Left lung (tissue), 10 donors: ENCODE measurements around the gene RFXANK. TPM values are rescaled to one million over a fixed set of nuclear protein-coding genes. Genes with fewer than 3 reads are reported as not detected.
"Not testable (repeated sequence)": the region's sequence is repeated elsewhere in the genome, so short reads cannot be mapped to it uniquely, and the experiment has no call there.

Experiments used
- ATAC-seq: fragments of 200-7000 bp; cut with Tn5 transposase; one replicate; pipeline ENCODE4 v1.9.1; 2020; ENCODE audit warnings: moderate library complexity
- DNase-seq, 4 donors: peaks; one replicate each; pipeline ENCODE4 v3.0.0-alpha.2; 2013 to 2020
- H3K27ac ChIP-seq, 2 donors: fragments of 200-600 bp; sonication (generic) in 1 of 2; one replicate each; pipeline versions ENCODE4 v1.5.0 to v1.8.0; 2020 to 2021
- H3K27me3 ChIP-seq, 2 donors: fragments of 200-600 bp; sonication (generic) in 1 of 2; one replicate each; pipeline versions ENCODE4 v1.5.0 to v1.8.0; 2020 to 2021
- H3K36me3 ChIP-seq, 2 donors: fragments of 200-600 bp; sonication (generic) in 1 of 2; one replicate each; pipeline versions ENCODE4 v1.5.0 to v1.8.0; 2020 to 2021
- H3K4me1 ChIP-seq, 2 donors: fragments of 200-600 bp; one replicate each; pipeline ENCODE4 v1.8.0; 2021
- H3K4me3 ChIP-seq, 2 donors: fragments of 200-600 bp; sonication (generic) in 1 of 2; one replicate each; pipeline versions ENCODE4 v1.5.0 to v1.8.0; 2020 to 2021; ENCODE audit warnings: mild to moderate bottlenecking in 1 of 2
- H3K9me3 ChIP-seq, 2 donors: fragments of 200-600 bp; sonication (generic) in 1 of 2; one replicate each; pipeline versions ENCODE4 v1.5.0 to v1.8.0; 2020 to 2021
- intact Hi-C, 2 donors: fragments of 100-400 bp; cut with DNase I; formaldehyde crosslinking; loops; one replicate each; pipeline versions ENCODE4 v1.11.2 to v1.14.2; 2022
- polyA plus RNA-seq, 6 donors: library from polyadenylated mRNA; unstranded; fragments of 120-200 nt; gene quantifications; one replicate each; pipeline ENCODE4 v1.2.1, GENCODE V29; 2013; ENCODE audit not compliant: insufficient read length in 6 of 6
- total RNA-seq, 2 donors: library from RNA; stranded (reverse); fragmentation: NEBNext Ultra II Directional; extraction: Animal tissue kit (Norgen Biotek cat#: 25700); gene quantifications; one replicate each; pipeline ENCODE4 v1.2.1, GENCODE V29; 2021
- TF ChIP-seq, protein P1 (sequence below), 2 donors: fragments of 200-600 bp; sonication (generic) in 1 of 2; IDR thresholded peaks; one replicate each; pipeline versions ENCODE4 v1.5.0 to v1.8.0; 2021; ENCODE audit warnings: antibody characterized with exemption in 2 of 2
- donor health status: DM: no; HTN: yes; CAD: no.
- donor health status: DM: no; HTN: no; CAD: no.

RFXANK gene
- total and polyA plus RNA-seq, 8 donors, result 61.6 to 82.8 (median 74.5) TPM

DNA sequence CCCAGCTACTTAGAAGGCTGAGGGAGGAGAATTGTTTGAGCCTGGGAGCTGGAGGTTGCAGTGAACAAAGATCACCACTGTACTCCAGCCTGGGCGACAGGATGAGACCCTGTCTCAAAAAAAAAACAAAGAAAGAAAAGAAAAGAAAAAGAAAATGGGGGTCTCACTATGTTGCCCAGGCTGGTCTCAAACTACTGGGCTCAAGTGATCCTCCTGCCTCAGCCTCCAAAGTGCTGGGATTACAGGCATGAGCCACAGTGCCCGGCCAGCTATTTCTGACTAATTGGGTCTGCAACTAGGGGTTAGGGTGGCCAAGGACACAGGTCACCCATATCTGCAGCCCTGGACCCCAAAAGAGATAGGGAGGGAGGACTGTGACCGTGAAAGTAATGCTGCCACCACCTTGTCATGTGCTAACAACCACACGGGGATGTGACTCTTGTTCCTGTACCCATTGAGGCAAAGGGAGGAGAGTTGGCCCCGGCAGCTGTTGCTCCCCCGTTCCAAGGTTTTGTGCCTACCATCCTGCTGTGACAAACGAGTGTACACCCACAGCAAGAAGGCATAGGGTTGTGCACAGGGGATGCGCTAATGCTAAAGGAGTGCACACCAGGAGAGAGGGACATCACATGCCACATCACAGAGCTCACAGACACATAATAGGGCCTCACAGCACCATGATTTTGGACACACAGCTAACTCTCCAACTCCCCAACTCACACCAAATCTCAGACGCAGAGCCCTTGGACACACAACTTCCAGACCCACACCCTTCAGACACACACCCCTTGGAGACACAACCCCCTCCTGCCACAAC lies 22.6 kb upstream of the RFXANK start:
- intact Hi-C loops, result no loop called here
- TF ChIP-seq, protein P1, sequence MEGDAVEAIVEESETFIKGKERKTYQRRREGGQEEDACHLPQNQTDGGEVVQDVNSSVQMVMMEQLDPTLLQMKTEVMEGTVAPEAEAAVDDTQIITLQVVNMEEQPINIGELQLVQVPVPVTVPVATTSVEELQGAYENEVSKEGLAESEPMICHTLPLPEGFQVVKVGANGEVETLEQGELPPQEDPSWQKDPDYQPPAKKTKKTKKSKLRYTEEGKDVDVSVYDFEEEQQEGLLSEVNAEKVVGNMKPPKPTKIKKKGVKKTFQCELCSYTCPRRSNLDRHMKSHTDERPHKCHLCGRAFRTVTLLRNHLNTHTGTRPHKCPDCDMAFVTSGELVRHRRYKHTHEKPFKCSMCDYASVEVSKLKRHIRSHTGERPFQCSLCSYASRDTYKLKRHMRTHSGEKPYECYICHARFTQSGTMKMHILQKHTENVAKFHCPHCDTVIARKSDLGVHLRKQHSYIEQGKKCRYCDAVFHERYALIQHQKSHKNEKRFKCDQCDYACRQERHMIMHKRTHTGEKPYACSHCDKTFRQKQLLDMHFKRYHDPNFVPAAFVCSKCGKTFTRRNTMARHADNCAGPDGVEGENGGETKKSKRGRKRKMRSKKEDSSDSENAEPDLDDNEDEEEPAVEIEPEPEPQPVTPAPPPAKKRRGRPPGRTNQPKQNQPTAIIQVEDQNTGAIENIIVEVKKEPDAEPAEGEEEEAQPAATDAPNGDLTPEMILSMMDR (IDR thresholded peaks at IDR 0.05), result no peak
- H3K27ac ChIP-seq, result no peak overlapping the region
- H3K4me1 ChIP-seq, result peaks cover 3 to 31% of the 10 kb centered on the region in 2 donors
- no peaks in the 10 kb centered on the region for H3K36me3 ChIP-seq
- DNase-seq (no peak), ATAC-seq (no peak)
- no peaks in the 10 kb centered on the region for H3K9me3 ChIP-seq
- no peaks in the 10 kb centered on the region for H3K27me3 ChIP-seq
- H3K4me3 ChIP-seq, result peak overlapping the region in 1 of 2 donors; percentile 6

DNA sequence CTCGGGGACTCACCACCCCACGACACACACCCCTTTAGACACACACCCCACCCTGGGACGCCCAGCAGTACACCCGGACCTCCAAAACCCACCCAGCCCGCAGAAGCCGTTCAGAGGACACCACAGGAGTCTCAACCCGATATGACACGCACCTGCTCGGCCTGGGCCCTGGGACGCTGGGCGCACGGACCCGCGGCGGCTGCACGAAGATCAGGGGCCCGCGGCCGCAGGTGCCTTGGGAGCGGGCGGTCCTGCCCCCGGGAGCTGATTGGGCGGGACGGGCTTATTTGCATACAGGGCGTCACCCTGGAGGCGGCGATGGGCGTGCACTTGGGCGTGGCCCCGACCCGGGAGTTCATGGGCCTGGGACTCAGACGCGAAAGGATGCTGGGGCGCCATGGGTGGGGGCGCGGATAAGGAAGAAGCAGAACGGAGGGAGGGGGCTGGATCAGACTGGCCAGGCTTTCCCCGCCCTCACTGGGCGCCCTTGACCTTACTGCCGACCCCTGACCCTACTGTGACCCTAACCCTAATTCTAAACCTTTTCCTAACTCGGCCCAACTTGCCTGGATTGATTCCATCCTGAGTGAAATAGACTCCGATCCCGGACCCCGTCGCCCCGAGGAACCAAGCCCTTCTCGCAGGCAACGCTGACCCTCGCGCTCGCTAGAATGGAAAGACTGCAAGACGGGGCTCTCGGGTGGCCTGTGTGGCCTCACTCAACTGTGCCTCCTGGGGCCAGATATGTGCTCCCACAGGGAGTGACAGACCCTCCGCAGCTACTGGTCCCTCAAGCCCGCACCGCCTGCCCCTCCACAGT lies 21.8 kb upstream of the RFXANK start, which contains the start of gene MEF2B:
Gene MEF2B (minus strand): TSS at position 211 of the 820 bp plus-strand sequence. CDS start 19,528 bp downstream, outside the sequence.
- no peaks in the 10 kb centered on the region for H3K27me3 ChIP-seq
- H3K36me3 ChIP-seq, result peaks cover 0 to under 1% of the 10 kb centered on the region in 2 donors
- H3K27ac ChIP-seq, result no peak within 1 kb of the TSS
- peak; percentile 96 for ATAC-seq
- H3K4me1 ChIP-seq, result peaks cover 3 to 31% of the 10 kb centered on the region in 2 donors
- TF ChIP-seq, protein P1 (IDR thresholded peaks at IDR 0.05), result no peak
- no peaks in the 10 kb centered on the region for H3K9me3 ChIP-seq
- peak within 1 kb of the TSS in 1 of 2 donors; percentile 6 for H3K4me3 ChIP-seq
- intact Hi-C loops, result no loop called here
- DNase-seq, result peak in 3 of 4 donors; percentile 65 to 94 (median 74)

DNA sequence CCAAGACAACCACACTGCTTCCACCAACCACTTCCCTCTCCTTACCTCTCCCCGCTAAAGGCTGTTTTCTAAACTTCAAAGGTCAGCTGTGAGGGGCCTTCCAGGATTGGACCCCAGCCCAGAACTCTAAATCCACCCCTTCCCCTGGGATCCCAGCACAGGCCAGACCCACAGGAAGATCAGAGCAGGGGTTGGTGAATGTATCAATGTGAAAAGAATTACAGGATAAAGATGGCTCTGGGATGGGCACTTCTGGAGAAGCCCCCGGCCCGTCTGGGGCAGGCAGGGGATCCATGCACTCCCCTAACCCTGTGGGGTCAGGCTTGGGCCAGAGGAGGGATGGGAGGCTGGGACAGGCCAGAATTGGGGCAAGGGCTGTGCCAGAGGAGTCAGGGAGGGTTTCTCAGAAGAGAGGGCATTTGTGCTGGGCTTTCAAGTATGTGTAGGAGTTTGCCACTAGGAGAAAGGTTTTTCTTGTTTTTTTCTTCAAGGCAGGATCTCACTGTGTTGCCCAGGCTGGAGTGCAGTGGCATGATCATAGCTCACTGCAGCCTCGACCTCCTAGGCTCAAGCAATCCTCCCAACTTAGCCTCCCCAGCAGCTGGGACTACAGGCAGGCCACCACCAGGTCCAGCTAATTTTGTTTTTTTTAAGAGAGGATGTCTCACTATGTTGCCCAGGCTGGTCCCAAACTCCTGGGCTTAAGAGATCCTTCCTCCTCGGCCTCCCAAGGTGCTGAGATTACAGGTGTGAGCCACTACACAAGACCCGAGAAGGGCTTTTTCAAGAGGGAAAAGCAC lies 21.0 kb upstream of the RFXANK start:
- H3K4me1 ChIP-seq, result peaks cover 3 to 31% of the 10 kb centered on the region in 2 donors
- H3K9me3 ChIP-seq, result no peaks in the 10 kb centered on the region
- DNase-seq (no peak), ATAC-seq (no peak)
- peaks cover 0 to 9% of the 10 kb centered on the region in 2 donors for H3K36me3 ChIP-seq
- no peak overlapping the region for H3K4me3 ChIP-seq
- H3K27ac ChIP-seq, result no peak overlapping the region
- no peaks in the 10 kb centered on the region for H3K27me3 ChIP-seq
- TF ChIP-seq, protein P1 (IDR thresholded peaks at IDR 0.05), result no peak
- intact Hi-C loops, result no loop called here

DNA sequence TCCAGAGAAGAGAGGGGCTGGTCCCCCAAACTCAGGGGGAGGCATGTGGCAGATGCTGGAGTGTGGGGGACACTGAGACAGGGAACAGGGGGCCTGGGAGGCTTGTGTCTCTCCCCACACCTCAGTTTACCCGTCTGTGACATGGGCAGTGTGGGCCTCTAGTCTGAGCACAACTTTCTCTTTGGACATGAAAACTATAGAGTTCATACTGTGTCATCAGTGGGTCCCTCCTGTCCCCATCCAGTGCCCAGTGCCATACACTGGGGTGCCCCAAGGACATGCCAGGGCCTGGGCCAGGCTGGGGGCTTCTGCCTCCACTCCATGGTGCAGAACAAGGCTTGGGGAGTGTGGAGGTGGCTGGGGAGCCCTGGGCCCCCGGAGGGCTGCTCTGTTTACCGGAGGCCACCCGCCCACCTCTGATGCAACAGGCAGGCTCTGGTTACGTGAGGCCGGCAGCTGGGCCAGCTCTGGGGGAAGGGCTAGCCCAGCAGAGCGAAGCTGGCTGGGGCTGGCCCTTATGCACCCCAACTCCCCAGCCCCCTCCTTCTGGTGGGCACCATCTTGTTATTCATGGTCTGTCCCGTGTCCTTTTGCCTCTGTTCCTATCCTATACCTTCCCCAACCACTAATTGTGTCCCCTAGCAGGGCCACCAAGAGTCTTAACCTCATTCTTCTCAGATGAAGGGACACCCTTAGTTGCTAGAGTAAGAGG lies 20.1 kb upstream of the RFXANK start:
- Histone ChIP-seq H3K4me1 (peaks cover 3 to 31% of the 10 kb centered on the region in 2 donors), H3K36me3 (peaks cover 0 to 18% of the 10 kb centered on the region in 2 donors), H3K9me3 (no peaks in the 10 kb centered on the region), H3K27me3 (no peaks in the 10 kb centered on the region), H3K27ac (no peak overlapping the region), H3K4me3 (no peak overlapping the region)
- TF ChIP-seq, protein P1 (IDR thresholded peaks at IDR 0.05), result no peak
- DNase-seq, result peak in 1 of 4 donors; percentile 18
- no peak for ATAC-seq
- intact Hi-C loops, result no loop called here

DNA sequence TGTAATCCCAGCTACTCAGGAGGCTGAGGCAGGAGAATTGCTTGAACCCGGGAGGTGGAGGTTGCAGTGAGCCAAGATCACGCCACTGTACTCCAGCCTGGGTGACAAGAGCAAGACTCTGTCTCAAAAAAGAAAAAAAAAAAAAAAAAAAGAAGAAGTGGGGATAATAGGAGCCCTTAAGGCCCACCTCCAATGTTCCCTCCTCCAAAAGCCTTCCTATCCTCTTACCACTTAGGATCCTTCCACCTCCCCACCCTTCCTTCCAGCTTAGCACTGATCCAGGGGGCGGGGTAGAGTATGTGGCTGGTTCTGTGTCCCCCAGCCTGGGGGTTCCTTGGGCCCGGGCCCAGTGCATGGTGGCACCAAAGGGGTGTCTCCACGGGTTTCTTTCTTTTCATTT lies 18.8 kb upstream of the RFXANK start:
- Histone ChIP-seq H3K36me3 (peaks cover 0 to 30% of the 10 kb centered on the region in 2 donors), H3K4me1 (peaks cover 3 to 31% of the 10 kb centered on the region in 2 donors)
- ATAC-seq, H3K27ac ChIP-seq, DNase-seq, H3K27me3 ChIP-seq, H3K9me3 ChIP-seq, intact Hi-C loops, H3K4me3 ChIP-seq: not testable (repeated sequence)
